Measurements from ENCODE around the gene PDE4D.

GRCh38 chr5:59533730-59534108 is 359.8 kb downstream of the PDE4D start:
- TF ChIP-seq CTCF (conservative IDR thresholded peaks at IDR 0.05; ENCODE audit: low read length) = no peak
- TF ChIP-seq EZH2phosphoT487 (IDR thresholded peaks at IDR 0.05; ENCODE audit: borderline replicate concordance, low read depth, low read length) = no peak
